HG02981 (cell line): ENCODE results near the gene CDK2AP2.
A peak's percentile ranks its signal among the peaks of the same experiment; 100 is the strongest.
"Not testable (repeated sequence)": the region's sequence is repeated elsewhere in the genome, so short reads cannot be mapped to it uniquely, and the experiment has no call there.

Source experiments
- ATAC-seq: cut with Tn5 transposase; IDR thresholded peaks from one replicate; pipeline ENCODE4 v1.9.1; 2021; ENCODE audit warnings: mild to moderate bottlenecking, moderate library complexity; ENCODE audit not compliant: unreplicated experiment

The CDK2AP2 gene

GRCh38 chr11:67491276-67492068 lies 16.5 kb downstream of the CDK2AP2 start:
- ATAC-seq: no peak

GRCh38 chr11:67490727-67491065 lies 17.3 kb downstream of the CDK2AP2 start:
- no peak for ATAC-seq

- ATAC-seq: no peak
Measured at GRCh38 chr11:67489885-67490726, 17.9 kb downstream of the CDK2AP2 start.

GRCh38 chr11:67489203-67489884 lies 18.6 kb downstream of the CDK2AP2 start:
- no peak for ATAC-seq

GRCh38 chr11:67486481-67487195 lies 21.3 kb downstream of the CDK2AP2 start:
- no peak for ATAC-seq

- ATAC-seq: not testable (repeated sequence)
Measured at GRCh38 chr11:67485873-67486361, 22.0 kb downstream of the CDK2AP2 start.

GRCh38 chr11:67484847-67485311 lies 23.1 kb downstream of the CDK2AP2 start:
- ATAC-seq: no peak

- ATAC-seq: no peak
Measured at GRCh38 chr11:67483831-67484665, 23.9 kb downstream of the CDK2AP2 start.

- peak; percentile 71 for ATAC-seq
Measured at GRCh38 chr11:67482827-67483798, 24.8 kb downstream of the CDK2AP2 start, which contains the start of gene AIP. AIP (plus strand) TSS chr11:67483026; CDS start chr11:67483159, 133 bp downstream.

GRCh38 chr11:67482275-67482826 lies 25.6 kb downstream of the CDK2AP2 start:
- no peak for ATAC-seq

- not testable (repeated sequence) for ATAC-seq
Measured at GRCh38 chr11:67477344-67478050, 30.5 kb downstream of the CDK2AP2 start.

- ATAC-seq: not testable (repeated sequence)
Measured at GRCh38 chr11:67476692-67477091, 31.3 kb downstream of the CDK2AP2 start.

- no peak for ATAC-seq
Measured at GRCh38 chr11:67472882-67473281, 35.1 kb downstream of the CDK2AP2 start.

GRCh38 chr11:67470337-67471002 lies 37.5 kb downstream of the CDK2AP2 start:
- ATAC-seq: no peak

- ATAC-seq: no peak
Measured at GRCh38 chr11:67469508-67469811, 38.5 kb downstream of the CDK2AP2 start.

- ATAC-seq: peak; percentile 80
Measured at GRCh38 chr11:67468759-67469507, 39.0 kb downstream of the CDK2AP2 start, which contains the start of gene TMEM134. TMEM134 (minus strand) TSS chr11:67469251; CDS start chr11:67469192, 59 bp downstream.
